AG10803 (cell line): ENCODE results near the gene SLC25A3.
"Not testable (repeated sequence)": the region's sequence is repeated elsewhere in the genome, so short reads cannot be mapped to it uniquely, and the experiment has no call there.

Experiments
- DNase-seq: peaks from one replicate; pipeline ENCODE4 v3.0.0; 2010; ENCODE audit warnings: low read depth
- H3K4me3 ChIP-seq: 2 replicates; pipeline ENCODE4 v1.5.1; 2011; ENCODE audit warnings: mild to moderate bottlenecking, low read length, control low read depth
- CTCF ChIP-seq: conservative IDR thresholded peaks from 2 replicates; pipeline ENCODE4 v1.5.1; 2011; ENCODE audit warnings: mild to moderate bottlenecking, low read length, control low read depth, inconsistent platforms

SLC25A3 gene

GRCh38 chr12:98618952-98619351, 25.5 kb downstream of the SLC25A3 start:
- H3K4me3 ChIP-seq: no peak overlapping the region
- DNase-seq: peak; percentile 85
- no peak for TF ChIP-seq CTCF

- H3K4me3 ChIP-seq: no peak overlapping the region
- no peak for TF ChIP-seq CTCF
- DNase-seq: peak; percentile 77
These were observed 42.3 kb downstream of the SLC25A3 start for GRCh38 chr12:98635657-98636323.

- DNase-seq: no peak
- H3K4me3 ChIP-seq: no peak overlapping the region
- TF ChIP-seq CTCF: no peak
These were observed 43.6 kb downstream of the SLC25A3 start for GRCh38 chr12:98637068-98637467.

- TF ChIP-seq CTCF: no peak
- H3K4me3 ChIP-seq: no peak overlapping the region
- no peak for DNase-seq
These were observed 44.5 kb downstream of the SLC25A3 start for GRCh38 chr12:98638009-98638408.

GRCh38 chr12:98639491-98639890, 46.0 kb downstream of the SLC25A3 start:
- DNase-seq: no peak
- no peak overlapping the region for H3K4me3 ChIP-seq

GRCh38 chr12:98642801-98643200, 49.3 kb downstream of the SLC25A3 start:
- DNase-seq: not testable (repeated sequence)
- peak overlapping the region; percentile 84 for H3K4me3 ChIP-seq

More at GRCh38 chr12:98639491-98639890, 46.0 kb downstream of the SLC25A3 start:
- TF ChIP-seq CTCF: no peak

GRCh38 chr12:98644433-98644711, 50.9 kb downstream of the SLC25A3 start:
- no peak for DNase-seq
- peak overlapping the region; percentile 84 for H3K4me3 ChIP-seq
- no peak for TF ChIP-seq CTCF
